GM18526 (cell line): ENCODE data around the gene HSD17B2.

Experiments used
- POLR2A ChIP-seq: IDR thresholded peaks from 3 replicates; pipeline ENCODE4 v1.6.1; 2011; ENCODE audit not compliant: insufficient read length; ENCODE audit errors: extremely low read depth

HSD17B2 gene

DNA sequence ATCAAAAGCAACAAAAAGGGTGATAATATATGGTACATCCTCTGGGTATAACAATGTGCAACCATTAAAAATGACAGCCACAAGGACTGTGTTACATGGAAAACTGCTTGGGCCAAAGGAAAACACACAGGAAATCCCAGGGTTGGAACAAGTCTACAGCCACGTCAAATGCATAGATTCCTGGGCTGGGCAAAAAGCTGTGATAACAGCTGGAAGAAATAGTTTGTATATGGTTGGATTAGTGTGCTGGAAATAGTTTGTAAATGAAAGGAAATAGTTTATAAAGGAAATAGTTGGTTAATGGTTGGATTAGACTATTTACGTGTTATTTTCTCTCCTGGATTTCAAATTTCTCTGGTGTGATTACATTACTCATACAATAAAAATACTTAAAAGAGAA, 2.6 kb downstream of the HSD17B2 start:
- TF ChIP-seq POLR2A = no peak

DNA sequence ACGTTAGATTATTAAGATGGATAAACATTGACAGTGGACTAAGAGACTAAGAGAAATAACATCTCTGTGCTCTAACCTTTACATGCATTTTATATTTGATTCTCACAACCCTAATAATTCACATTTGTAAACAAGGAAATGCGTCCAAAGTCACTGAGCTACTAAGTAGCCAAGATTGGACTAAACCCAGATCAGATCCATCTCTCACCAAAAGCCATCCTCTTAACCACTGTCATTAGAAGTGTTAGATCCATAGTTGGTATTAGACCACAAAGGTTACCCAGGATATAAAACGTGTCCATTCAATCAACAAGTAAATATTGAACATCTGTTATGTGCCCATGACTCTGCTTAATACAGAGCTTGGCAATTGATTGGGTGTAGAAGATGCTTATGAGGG, 5.2 kb downstream of the HSD17B2 start:
- TF ChIP-seq POLR2A = no peak

DNA sequence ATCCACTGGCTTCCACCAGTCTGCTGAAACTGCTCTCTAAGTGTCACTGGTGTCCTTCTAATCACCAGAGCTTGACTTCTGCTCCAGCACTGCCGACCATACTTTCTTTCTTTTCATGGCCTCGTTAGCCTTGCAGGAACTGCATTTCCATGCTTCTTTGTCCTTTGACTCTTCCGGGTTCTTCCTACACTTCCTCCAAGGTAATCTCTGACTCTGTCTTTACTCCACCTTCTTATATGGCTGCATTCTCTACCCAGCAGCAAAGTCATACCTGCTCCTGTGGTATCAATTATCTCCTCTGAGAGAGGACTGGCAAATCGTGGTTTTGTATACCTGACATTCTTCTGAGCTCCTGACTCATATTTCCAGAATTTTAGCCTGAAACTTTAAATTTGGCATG, 6.5 kb downstream of the HSD17B2 start:
- no peak for TF ChIP-seq POLR2A

DNA sequence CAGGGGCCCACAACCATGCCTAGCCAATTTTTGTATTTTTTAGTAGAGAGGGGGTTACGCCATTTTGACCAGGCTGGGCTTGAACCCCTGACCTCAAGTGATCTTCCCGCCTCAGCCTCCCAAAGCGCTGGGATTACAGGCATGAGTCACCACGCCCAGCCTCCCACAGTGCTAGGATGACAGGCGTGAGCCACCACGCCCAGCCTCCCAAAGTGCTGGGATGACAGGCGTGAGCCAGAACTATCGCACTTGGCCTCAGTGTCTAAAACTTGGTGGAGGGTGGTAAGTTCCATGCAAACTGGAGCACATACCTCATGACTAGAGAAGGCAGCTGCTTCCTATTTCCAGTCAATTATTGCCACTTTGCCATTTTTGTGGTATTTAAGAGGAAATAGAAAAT, 7.1 kb downstream of the HSD17B2 start:
- no peak for TF ChIP-seq POLR2A

DNA sequence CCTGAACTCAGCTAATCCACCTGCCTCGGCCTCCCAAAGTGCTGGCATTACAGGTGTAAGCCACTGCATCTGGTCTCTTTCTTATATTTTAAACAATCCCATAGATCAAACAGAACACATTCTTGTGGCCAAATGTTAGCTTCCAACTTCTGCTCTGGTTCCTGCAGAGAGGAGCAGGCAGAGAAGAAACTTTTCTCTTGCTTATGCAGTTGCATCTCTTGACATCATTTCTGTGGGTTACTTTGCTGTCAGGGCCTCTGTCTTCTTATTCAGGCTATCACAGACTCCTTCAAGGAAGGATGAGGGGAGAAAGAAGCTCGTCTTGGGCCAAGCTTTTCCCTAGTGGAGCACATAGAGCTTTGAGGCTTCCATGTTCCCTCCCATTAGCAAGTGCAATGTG, 7.8 kb downstream of the HSD17B2 start:
- TF ChIP-seq POLR2A = no peak

DNA sequence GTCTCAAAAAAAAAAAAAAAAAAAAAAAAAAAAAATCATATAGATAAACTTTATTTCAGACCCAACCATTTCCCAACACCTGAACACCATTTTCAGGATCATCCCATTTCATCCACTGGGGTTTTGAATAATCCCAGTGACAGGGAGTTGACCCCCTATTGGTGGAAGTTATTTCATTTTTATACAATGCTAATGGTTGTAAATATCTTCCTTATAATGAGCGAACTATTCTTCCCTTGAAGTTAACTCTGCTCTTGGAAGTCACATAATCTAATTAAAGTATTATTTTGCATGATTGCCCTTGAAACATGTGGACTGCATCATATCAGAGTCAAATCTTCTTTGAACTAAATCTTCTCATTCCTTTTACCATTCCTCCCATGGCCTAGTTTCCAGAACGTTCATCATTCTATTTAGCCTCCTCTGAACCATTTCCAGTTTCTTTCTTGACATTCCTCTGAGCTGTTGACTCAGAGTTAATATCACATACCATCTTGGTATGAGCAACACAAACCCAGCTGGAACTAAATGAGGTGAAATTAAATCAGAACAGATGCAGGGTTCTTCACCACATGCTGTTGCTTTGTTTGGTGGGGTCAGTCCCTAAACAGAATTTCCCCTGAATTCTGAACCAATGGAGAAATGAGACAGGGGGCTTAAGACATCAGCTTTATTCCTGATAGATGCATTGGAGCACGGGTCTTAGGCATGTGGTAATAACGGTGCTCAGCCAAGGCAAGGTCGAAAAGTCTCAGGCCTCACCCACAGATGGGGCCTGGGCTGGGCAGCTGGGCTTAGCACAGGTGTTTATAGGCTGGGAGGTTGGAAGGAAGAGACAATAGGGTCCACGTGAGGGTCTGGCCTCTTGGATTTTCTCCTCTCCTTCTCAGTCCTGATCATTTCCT, 8.9 kb downstream of the HSD17B2 start:
- no peak for TF ChIP-seq POLR2A

DNA sequence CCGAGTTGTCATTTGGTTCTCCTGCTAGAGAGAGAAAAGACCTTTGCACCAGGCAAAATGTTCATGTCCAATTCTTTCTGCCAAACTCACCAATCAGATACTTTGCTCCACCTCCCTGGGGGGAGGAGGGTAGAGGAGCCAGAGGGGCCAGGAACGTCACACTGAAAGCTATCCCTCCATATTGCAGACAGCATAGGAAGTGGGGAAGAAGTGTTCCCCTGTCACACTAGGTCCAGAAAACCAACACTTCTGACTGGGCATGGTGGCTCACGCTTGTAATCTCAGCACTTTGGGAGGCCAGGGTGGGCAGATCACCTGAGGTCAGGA, 9.5 kb downstream of the HSD17B2 start:
- TF ChIP-seq POLR2A = no peak

DNA sequence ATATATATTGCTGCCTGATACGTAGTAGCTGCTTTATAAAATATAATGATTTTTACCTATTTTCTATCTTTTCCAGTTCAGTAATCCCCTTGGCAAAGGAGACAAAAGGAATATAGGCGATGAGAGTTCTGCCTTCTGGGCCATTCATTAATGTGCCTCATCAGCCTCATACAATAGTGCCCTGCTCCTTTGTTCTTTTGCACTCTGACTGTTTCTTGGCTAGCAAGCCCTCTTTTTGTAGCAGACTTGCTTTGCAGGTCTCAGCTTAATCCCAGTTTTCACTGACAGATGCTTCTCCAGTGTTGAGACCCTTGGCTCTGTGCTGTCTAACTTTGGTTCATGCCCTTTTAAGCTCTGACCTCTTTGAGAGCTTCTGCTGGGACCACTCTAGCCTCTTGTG, 10.4 kb downstream of the HSD17B2 start:
- TF ChIP-seq POLR2A = no peak

DNA sequence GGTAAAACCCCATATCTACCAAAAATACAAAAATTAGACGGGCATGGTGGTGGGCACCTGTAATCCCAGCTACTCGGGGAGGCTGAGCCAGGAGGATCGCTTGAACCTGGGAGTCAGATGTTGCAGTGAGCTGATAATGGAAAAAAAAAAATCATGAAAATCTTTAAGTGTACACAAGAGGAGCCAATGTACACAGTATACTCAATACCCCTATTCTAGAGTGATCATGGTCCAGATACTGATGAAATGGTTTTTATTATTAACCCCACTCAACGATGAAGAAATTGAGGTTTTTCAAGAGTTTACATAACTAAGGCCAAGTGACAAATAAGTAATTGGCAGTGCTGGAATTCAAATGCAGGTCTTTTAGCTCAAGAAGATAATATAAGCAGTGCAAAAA, 11.5 kb downstream of the HSD17B2 start:
- no peak for TF ChIP-seq POLR2A

DNA sequence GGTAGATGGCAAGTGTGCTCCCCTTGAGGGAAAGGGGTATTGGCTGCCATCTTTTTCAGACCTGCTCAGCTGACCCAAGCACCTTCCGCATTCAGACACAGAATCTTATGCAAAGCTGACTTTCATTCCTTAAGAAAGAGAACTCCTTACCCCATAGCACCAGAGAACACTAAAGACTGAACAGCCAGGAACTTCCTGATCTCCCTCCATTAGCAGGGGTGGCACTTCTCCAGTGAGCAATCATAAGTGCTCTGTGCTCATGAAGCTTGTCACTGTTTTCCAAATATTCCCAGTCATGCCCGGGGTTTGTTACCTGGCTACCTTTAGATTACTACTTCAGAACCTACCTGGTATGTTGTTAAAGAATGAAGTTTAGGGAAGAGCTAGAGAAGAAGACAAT, 11.9 kb downstream of the HSD17B2 start:
- no peak for TF ChIP-seq POLR2A

DNA sequence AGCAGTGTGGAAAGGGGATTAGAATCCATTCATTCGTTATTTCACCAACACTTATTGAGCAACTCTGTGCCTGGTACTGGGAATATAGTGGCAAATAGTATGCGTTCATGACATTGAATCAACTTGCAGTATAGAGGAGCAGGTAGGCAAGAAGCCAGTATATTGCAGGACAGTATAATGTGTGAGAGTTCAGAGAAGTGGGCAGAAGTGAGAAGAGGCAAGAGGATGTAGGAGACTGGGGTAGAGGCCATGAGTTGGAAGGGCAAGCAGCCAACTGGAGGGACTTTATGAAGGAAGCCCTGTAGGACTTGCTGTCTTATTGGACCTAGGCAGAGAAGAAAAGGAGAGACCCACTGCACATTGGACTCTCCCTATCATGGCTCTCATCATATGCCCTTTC, 12.3 kb downstream of the HSD17B2 start:
- no peak for TF ChIP-seq POLR2A

DNA sequence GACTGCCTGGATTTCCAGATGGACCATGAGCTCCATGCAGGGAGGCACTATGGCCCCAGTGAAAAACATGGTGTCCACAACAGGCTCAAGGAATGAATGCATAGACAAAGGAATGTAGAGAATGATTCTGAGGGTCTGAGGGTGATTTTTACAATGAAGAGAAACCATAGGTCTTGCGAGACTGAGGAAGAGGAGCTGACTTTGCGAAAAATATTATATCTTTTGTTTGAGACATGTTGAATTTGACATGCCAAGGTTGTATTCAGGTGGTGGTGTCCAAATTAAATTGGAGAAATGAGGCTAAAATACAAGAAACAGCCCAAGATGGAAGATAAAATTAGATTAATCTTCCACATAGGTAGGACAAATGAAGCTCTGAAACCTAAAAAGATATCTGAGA, 12.7 kb downstream of the HSD17B2 start:
- no peak for TF ChIP-seq POLR2A

DNA sequence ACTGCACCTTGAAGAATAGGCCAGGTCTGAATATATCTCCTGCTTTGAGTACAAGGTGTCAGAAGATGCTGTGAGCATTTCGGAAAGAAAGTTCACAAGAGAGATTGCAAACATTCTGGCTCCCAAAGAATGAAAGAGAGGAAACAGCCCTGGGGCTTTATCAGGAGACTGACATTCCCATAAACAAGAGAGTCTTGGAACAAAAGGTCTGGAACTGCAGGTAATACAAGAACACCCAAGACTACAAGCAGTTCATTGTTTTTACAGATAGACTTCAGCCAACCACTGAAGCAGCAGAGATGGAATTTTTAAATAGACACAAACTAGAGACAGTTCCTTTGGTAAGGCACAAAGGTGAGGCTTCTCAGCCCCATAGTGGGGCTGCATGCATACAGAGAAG, 14.4 kb downstream of the HSD17B2 start:
- no peak for TF ChIP-seq POLR2A

DNA sequence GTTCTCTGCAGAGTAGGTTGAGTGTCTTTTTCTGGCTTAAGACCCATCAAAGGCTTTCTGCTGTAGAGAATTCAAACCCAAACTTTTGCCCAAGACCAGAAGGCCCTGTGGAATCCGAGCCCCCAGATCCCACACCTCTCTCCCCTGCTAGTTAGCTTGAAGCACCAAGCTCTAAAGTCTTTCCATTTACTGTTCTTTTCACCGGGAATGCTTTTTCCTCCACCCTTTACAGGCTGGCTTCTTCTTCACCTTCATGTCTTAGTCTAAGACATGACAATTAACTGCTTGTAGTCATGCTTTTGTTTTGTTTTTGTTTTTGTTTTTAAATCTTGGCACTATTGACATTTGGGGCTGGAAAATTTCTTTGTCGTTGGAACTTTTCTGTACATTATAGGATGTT, 15.5 kb downstream of the HSD17B2 start:
- no peak for TF ChIP-seq POLR2A

DNA sequence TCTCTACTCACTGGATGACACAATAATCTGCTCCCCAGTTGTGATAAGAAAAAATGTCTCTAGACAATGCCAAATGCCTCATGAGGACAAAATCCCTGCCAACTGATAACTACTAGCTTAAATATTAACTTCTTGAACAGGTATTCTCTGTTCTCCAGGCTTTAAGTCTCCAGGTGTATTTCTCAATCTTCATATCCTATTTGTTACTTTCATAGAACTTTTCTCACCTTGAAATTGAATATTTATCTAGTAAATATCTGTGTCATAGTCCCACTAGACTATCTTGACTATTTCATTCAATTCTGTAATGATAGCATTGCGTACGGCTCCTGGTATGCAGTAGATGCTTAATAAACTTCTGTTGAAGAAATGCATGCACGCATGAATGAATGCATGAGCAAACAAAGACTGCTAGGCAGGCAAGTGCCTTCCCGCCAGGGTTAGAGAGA, 15.9 kb downstream of the HSD17B2 start:
- TF ChIP-seq POLR2A = no peak

DNA sequence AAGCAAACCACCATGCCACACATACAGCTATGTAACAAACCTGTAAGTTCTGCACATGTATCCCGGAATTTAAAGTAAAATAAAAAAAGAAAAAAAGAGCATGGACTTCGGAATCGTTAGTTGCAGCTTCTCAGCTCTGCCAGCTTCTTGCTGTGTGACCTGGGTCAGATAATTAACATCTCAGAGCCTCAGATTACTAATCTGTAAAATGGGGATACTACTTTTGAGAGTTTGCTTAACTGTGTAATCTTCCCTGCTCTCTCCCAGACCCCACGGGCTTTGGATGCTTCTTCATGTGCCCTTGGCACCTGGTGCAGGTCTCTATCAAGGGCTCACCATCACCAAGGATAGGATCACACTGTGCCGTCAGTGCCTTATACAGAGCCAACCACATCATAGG, 16.6 kb downstream of the HSD17B2 start:
- TF ChIP-seq POLR2A = no peak

DNA sequence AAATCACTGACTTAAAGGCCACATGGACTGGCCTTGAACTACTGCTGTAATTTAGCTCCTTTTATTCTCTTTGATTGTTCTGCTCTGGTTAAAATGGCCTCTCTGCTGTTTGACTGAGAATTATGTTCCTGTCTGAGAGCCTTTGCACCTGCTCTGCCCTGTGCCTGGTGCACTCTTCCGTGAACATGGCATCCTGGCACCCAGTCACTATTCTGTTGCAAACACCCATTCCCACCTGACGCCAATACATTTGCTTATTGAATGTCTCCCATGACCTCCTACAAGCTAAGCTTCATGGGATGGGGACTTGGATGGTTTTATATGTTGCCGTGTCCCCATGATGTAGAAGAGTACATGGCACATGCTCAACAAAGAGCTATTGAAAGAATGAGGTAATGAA, 20.1 kb downstream of the HSD17B2 start:
- TF ChIP-seq POLR2A = no peak
